HFF-Myc (cell line): Measurements from ENCODE around the gene GRAP2.

Experiments used
- DNase-seq: peaks from one replicate; pipeline ENCODE4 v3.0.0-alpha.2; 2011; ENCODE audit warnings: low read depth; ENCODE audit errors: extremely low read depth
- H3K4me3 ChIP-seq: replicated peaks from 2 replicates; pipeline ENCODE4 v1.5.1; 2011; ENCODE audit warnings: low read depth, mild to moderate bottlenecking, control low read depth, low read length
- TF ChIP-seq, protein P1 (sequence below): IDR thresholded peaks from 2 replicates; pipeline ENCODE4 v1.5.1; 2012; ENCODE audit warnings: mild to moderate bottlenecking, low read depth, low read length, control low read depth; ENCODE audit errors: missing control alignments

The GRAP2 gene

DNA sequence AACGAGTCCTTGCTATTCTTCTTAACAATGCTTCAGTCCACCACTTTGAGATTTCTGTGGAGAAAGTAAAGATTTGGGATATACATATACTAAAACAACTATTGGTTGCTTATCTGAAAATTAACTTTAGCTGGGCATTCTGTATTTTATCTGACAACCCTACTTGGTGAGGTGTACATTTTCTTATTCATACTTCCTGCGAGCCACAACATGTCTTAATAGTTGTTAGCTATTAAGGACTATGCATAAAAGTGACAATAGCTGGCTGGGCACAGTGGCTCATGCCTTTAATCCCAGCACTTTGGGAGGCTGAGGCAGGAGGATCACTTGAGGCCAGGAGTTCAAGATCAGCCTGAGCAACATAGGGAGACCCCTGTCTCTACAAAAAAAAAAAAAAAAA is 31.3 kb downstream of the GRAP2 start:
- TF ChIP-seq, protein P1, sequence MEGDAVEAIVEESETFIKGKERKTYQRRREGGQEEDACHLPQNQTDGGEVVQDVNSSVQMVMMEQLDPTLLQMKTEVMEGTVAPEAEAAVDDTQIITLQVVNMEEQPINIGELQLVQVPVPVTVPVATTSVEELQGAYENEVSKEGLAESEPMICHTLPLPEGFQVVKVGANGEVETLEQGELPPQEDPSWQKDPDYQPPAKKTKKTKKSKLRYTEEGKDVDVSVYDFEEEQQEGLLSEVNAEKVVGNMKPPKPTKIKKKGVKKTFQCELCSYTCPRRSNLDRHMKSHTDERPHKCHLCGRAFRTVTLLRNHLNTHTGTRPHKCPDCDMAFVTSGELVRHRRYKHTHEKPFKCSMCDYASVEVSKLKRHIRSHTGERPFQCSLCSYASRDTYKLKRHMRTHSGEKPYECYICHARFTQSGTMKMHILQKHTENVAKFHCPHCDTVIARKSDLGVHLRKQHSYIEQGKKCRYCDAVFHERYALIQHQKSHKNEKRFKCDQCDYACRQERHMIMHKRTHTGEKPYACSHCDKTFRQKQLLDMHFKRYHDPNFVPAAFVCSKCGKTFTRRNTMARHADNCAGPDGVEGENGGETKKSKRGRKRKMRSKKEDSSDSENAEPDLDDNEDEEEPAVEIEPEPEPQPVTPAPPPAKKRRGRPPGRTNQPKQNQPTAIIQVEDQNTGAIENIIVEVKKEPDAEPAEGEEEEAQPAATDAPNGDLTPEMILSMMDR, result no peak
- H3K4me3 ChIP-seq, result no peak overlapping the region
- no peak for DNase-seq

DNA sequence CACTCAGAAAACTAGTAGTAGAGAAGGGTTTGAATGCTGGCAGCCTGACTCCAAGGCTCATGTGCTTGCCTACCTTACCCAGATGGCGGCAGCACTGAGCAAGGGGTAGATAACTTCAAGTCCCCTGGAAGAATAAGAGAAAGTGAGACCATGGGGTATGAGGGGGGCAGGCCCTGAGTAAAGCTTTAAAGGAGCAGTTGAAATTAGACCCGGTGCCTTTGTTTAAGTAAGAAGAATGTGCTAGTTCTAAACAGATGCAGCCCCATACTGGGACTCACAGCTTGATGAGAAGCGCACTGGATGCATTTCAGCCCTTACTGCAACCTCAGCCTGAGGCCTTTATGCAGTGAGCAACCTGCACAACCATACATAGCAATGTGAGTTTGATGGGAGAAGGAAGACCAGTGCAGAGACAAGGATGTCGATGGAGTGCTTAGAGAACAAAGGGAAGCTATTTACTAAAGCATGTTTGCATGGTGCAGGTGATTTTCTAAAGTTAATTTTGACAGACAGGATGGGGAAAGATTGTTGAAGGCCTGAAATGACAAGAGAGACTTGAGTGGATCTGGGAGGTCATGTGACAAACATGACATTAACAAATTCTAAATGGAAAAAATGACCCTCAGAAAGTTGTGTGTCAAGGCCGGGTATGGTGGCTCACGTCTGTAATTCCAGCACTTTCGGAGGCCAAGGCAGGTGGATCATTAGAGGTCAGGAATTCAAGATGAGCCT is 32.2 kb downstream of the GRAP2 start:
- TF ChIP-seq, protein P1, result peak; percentile 81
- no peak overlapping the region for H3K4me3 ChIP-seq
- no peak for DNase-seq

DNA sequence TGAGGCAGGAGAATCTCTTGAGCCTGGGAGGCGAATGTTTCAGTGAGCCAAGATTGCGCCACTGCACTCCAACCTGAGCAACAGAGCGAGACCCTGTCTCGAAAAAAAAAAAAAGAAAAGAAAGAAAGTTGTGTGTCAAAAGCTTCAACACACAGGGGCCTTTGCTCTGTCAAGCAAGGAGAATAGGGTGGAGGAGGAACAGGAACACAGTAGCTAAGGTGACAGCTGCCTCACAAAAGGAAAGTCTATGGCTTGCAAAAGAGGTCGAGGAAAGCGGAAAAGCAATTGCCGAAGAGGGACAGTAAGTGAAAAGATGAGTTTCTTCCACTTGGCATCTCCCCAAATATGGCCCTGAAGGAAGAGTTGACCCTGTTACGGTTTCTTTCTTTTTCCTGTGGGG is 32.9 kb downstream of the GRAP2 start:
- H3K4me3 ChIP-seq, result no peak overlapping the region
- TF ChIP-seq, protein P1, result no peak
- no peak for DNase-seq

DNA sequence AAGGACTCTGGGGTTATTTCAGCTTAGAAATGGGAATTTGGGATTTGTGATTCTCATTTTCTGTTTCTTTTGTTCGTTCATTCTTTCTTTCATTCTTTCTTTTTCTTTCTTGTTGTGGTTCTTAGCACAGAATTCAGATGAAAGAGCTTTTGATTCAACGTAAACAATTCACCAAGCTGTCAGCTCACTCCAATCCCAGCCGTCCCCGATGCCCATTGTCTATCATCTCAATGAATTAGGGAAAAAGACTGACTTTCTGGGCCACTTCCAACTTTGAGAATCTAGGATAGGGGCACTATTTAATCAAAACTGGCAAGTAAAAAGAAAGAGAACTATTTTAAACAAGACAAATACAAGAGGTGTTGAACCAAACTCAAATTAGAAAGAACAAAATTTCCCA is 34.2 kb downstream of the GRAP2 start:
- no peak overlapping the region for H3K4me3 ChIP-seq
- TF ChIP-seq, protein P1, result no peak
- DNase-seq, result no peak

DNA sequence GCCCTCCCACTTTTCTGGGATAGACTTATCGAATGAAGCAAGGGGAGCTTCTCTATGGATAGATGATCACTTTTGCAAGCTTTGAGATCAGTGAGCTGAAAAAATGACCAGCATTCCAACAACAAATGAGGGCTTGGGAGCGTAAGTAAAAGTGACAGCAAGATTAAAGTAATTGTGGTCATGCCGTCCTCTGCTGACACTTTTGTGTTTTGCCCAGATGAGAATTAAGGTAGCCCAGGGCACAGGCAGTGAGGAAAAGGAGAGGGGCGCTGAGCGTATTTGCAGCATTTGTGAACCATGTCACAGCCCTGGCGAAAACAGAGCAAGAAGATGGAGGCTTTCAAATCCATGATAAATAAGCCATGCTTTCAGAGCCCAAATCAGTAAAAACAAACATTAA is 34.7 kb downstream of the GRAP2 start:
- H3K4me3 ChIP-seq, result no peak overlapping the region
- TF ChIP-seq, protein P1, result no peak
- no peak for DNase-seq

DNA sequence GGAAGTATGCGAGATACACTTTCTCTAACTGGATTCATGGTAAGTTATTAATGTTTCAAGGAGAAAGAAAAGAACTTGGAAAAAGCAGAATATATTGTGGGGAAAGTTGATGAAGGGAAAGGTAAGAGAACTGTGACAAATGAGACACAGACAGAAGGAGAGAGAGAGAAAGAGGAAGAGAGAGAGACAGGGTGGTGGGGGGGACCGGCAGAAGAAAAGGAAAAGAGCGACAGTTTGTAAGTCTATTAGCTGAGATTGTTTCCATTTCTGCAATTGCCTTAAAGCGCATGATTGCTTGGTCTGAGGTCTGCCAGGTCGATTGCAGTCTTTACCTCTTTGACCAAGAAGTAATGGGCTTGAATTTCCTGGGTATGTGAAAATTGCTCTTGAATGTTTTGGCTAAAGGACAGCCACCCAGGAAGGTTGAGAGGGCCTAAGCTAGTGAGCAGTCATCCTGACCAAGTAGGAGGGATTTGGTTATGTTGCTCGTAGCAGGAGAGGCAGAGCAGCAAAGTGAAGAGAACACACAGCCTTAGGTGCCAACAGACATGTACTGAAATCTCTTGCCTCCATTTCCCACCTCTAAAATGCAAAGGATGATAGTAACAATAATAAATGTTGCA is 35.8 kb downstream of the GRAP2 start:
- no peak overlapping the region for H3K4me3 ChIP-seq
- DNase-seq, result no peak
- TF ChIP-seq, protein P1, result no peak

DNA sequence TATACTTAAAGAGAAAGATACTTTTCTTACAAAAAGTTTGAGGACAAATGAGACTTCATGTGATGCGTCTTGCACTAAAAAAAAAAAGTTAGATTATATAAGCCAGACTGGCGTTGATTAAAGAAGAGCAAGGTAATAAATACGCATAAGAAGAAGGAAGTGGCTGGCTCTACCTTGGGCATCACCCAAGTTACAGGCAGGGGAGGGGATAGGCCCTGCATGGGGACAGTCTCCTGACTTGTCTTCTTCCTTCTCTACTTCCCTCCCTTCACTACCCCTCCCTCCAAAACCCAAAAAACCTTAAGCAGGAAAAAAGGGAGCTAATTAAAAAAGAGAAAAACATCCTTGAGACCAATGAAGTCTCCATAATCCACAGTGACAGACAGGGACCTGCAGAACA is 37.0 kb downstream of the GRAP2 start:
- no peak overlapping the region for H3K4me3 ChIP-seq
- TF ChIP-seq, protein P1, result no peak
- no peak for DNase-seq
